HG03097 (cell line): ENCODE measurements around the gene CABP1.
A peak's percentile ranks its signal among the peaks of the same experiment; 100 is the strongest.

ENCODE experiments used
- ATAC-seq: cut with Tn5 transposase; IDR thresholded peaks from one replicate; pipeline ENCODE4 v1.9.1; 2021; ENCODE audit not compliant: unreplicated experiment, low FRiP score

The CABP1 gene

GRCh38 chr12:120689397-120690082, 49.1 kb downstream of the CABP1 start:
- no peak for ATAC-seq

GRCh38 chr12:120690083-120690450, 49.6 kb downstream of the CABP1 start:
- no peak for ATAC-seq

- ATAC-seq, result no peak
Measured at GRCh38 chr12:120690978-120691377, 50.6 kb downstream of the CABP1 start.

- no peak for ATAC-seq
Measured at GRCh38 chr12:120692524-120693033, 52.2 kb downstream of the CABP1 start.

GRCh38 chr12:120693848-120694247, 53.4 kb downstream of the CABP1 start:
- no peak for ATAC-seq

- no peak for ATAC-seq
Measured at GRCh38 chr12:120696626-120697025, 56.2 kb downstream of the CABP1 start.

GRCh38 chr12:120697344-120697743, 56.9 kb downstream of the CABP1 start:
- ATAC-seq, result no peak

- ATAC-seq, result no peak
Measured at GRCh38 chr12:120698665-120699064, 58.2 kb downstream of the CABP1 start.

- ATAC-seq, result no peak
Measured at GRCh38 chr12:120699553-120699952, 59.1 kb downstream of the CABP1 start.

- ATAC-seq, result no peak
Measured at GRCh38 chr12:120700886-120701285, 60.5 kb downstream of the CABP1 start.

GRCh38 chr12:120702637-120703036, 62.2 kb downstream of the CABP1 start:
- ATAC-seq, result no peak

GRCh38 chr12:120703311-120703942, 63.0 kb downstream of the CABP1 start:
- ATAC-seq, result no peak

- ATAC-seq, result no peak
Measured at GRCh38 chr12:120705618-120706017, 65.2 kb downstream of the CABP1 start.

- ATAC-seq, result no peak
Measured at GRCh38 chr12:120706029-120706428, 65.6 kb downstream of the CABP1 start.

GRCh38 chr12:120708651-120709050, 68.2 kb downstream of the CABP1 start:
- ATAC-seq, result no peak

- ATAC-seq, result peak; percentile 47
Measured at GRCh38 chr12:120710031-120710804, 69.8 kb downstream of the CABP1 start, which contains the start of gene UNC119B. UNC119B (plus strand) TSS chr12:120710458; CDS start chr12:120710475, 17 bp downstream.

- ATAC-seq, result no peak
Measured at GRCh38 chr12:120710805-120711296, 70.4 kb downstream of the CABP1 start.

GRCh38 chr12:120711411-120711810, 71.0 kb downstream of the CABP1 start:
- ATAC-seq, result no peak

GRCh38 chr12:120712610-120713009, 72.2 kb downstream of the CABP1 start:
- no peak for ATAC-seq

GRCh38 chr12:120713861-120714482, 73.5 kb downstream of the CABP1 start:
- no peak for ATAC-seq
